ENCODE measurements around the gene MACROD2.

MACROD2 gene

GRCh38 chr20:14127514-14128223 is 132.4 kb downstream of the MACROD2 start:
- DNase-seq (ENCODE audit: low spot score) = no peak
- TF ChIP-seq CTCF (IDR thresholded peaks at IDR 0.05; ENCODE audit: extremely low read depth, missing control alignments) = no peak

- DNase-seq (ENCODE audit: low spot score) = no peak
- TF ChIP-seq CTCF (IDR thresholded peaks at IDR 0.05; ENCODE audit: extremely low read depth, missing control alignments) = no peak
Observed at GRCh38 chr20:14134004-14134403, 138.7 kb downstream of the MACROD2 start.

- peak; percentile 7 for DNase-seq (ENCODE audit: low spot score)
- TF ChIP-seq CTCF (IDR thresholded peaks at IDR 0.05; ENCODE audit: extremely low read depth, missing control alignments) = no peak
Observed at GRCh38 chr20:14142171-14142570, 146.9 kb downstream of the MACROD2 start.

GRCh38 chr20:14142964-14143627 is 147.8 kb downstream of the MACROD2 start:
- no peak for TF ChIP-seq CTCF (IDR thresholded peaks at IDR 0.05; ENCODE audit: extremely low read depth, missing control alignments)
- no peak for DNase-seq (ENCODE audit: low spot score)

GRCh38 chr20:14148042-14148441 is 152.7 kb downstream of the MACROD2 start:
- TF ChIP-seq CTCF (IDR thresholded peaks at IDR 0.05; ENCODE audit: extremely low read depth, missing control alignments) = no peak
- DNase-seq (ENCODE audit: low spot score) = no peak

GRCh38 chr20:14155361-14155760 is 160.0 kb downstream of the MACROD2 start:
- no peak for DNase-seq (ENCODE audit: low spot score)
- no peak for TF ChIP-seq CTCF (IDR thresholded peaks at IDR 0.05; ENCODE audit: extremely low read depth, missing control alignments)

- DNase-seq (ENCODE audit: low spot score) = no peak
- no peak for TF ChIP-seq CTCF (IDR thresholded peaks at IDR 0.05; ENCODE audit: extremely low read depth, missing control alignments)
Observed at GRCh38 chr20:14178528-14178927, 183.2 kb downstream of the MACROD2 start.
